ENCODE data around the gene S100A3. TPM values are rescaled to one million over a fixed set of nuclear protein-coding genes. Genes with fewer than 3 reads are reported as not detected.

The S100A3 gene
- total and polyA plus RNA-seq, 2 of the 13 experiments (the other 11 are each of a cell fraction or from before 2014, with no cell fraction given): 2.5 to 4.5 TPM

DNA sequence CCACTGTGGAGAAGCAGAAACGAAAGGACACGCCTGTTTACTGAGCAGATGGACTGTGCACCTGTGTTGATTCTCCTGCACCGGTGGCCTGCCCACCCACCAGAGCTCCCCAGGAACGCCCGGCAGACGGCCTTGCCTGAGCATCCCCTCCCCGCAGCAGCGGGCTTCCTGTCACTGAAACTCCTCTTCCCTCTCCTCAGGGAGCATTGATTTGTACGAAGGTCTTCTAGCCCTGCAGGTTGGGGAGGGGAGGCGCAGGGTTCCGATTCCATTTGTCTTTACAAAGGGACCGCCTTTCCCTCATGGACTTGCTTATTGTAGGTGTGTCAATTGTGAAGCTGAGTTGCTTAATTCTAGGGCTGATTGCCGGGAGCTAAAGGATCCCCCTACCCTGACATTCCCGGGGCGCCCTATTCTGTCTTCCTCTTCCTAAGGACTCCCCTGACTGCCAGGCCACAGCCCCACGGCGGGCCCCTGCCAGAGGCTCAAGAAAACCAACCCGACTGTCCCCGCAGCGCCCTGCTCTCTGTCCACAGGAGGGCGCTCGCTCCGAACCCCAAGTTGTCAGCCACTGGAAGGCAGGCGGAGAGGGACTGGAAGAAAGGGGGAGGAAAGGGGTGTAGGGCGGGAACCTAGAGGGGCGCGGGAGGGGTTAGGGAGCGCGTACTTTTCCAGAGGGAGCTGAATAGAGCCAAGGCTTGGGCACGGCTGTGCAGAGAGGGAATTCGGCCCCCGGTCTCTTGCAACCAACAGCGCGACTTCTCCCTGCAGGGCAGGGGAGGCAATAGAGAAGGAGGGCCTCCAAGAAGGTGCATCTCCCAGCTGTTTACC lies 16.1 kb downstream of the S100A3 start (continued):
- TF ChIP-seq TEAD2 (CRISPR knock-in tag; IDR thresholded peaks at IDR 0.05) (no peak), SIN3A (IDR thresholded peaks at IDR 0.05; ENCODE audit: borderline replicate concordance, low read depth, low read length) (0 out of 2 replicates have a peak, but pooled peaks have one; percentile 26), NFYB (CRISPR knock-in tag; IDR thresholded peaks at IDR 0.05) (0 out of 2 replicates have a peak, but pooled peaks have one; percentile 4), ZNF205 (CRISPR knock-in tag; IDR thresholded peaks at IDR 0.05) (peak; percentile 31; the same call in 1 of the 2 replicates), STAT5B (CRISPR knock-in tag; IDR thresholded peaks at IDR 0.05) (no peak), ZBTB7B (CRISPR knock-in tag; IDR thresholded peaks at IDR 0.05) (peak; percentile 70; the same call in 1 of the 2 replicates), RAD21 (CRISPR knock-in tag; IDR thresholded peaks at IDR 0.05) (peak; percentile 82), NCOR1 (IDR thresholded peaks at IDR 0.05; ENCODE audit: borderline replicate concordance, low read length) (0 out of 2 replicates have a peak, but pooled peaks have one; percentile 45), KLF12 (CRISPR knock-in tag; IDR thresholded peaks at IDR 0.05; ENCODE audit: borderline replicate concordance) (peak; percentile 88), ZNF558 (CRISPR knock-in tag; IDR thresholded peaks at IDR 0.05; ENCODE audit: borderline replicate concordance) (no peak), ERF (CRISPR knock-in tag; IDR thresholded peaks at IDR 0.05) (0 out of 2 replicates have a peak, but pooled peaks have one; percentile 38)
- TF ChIP-seq, protein P1, sequence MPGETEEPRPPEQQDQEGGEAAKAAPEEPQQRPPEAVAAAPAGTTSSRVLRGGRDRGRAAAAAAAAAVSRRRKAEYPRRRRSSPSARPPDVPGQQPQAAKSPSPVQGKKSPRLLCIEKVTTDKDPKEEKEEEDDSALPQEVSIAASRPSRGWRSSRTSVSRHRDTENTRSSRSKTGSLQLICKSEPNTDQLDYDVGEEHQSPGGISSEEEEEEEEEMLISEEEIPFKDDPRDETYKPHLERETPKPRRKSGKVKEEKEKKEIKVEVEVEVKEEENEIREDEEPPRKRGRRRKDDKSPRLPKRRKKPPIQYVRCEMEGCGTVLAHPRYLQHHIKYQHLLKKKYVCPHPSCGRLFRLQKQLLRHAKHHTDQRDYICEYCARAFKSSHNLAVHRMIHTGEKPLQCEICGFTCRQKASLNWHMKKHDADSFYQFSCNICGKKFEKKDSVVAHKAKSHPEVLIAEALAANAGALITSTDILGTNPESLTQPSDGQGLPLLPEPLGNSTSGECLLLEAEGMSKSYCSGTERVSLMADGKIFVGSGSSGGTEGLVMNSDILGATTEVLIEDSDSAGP (CRISPR knock-in tag; IDR thresholded peaks at IDR 0.05; ENCODE audit: borderline replicate concordance): peak; percentile 51; the same call in 1 of the 2 replicates
- TF ChIP-seq, protein P2, sequence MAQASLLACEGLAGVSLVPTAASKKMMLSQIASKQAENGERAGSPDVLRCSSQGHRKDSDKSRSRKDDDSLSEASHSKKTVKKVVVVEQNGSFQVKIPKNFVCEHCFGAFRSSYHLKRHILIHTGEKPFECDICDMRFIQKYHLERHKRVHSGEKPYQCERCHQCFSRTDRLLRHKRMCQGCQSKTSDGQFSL (CRISPR knock-in tag; IDR thresholded peaks at IDR 0.05): 0 out of 2 replicates have a peak, but pooled peaks have one; percentile 30
- TF ChIP-seq, protein P3, sequence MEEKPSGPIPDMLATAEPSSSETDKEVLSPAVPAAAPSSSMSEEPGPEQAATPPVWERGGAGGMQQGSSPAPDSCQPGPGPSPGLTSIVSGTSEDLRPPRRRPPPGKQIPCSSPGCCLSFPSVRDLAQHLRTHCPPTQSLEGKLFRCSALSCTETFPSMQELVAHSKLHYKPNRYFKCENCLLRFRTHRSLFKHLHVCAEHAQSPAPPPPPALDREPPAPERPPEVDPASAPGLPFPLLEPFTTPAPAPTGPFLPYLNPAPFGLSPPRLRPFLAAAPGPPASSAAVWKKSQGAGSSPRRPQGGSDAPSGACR (CRISPR knock-in tag; IDR thresholded peaks at IDR 0.05): 0 out of 2 replicates have a peak, but pooled peaks have one; percentile 40
- TF ChIP-seq, protein P4, sequence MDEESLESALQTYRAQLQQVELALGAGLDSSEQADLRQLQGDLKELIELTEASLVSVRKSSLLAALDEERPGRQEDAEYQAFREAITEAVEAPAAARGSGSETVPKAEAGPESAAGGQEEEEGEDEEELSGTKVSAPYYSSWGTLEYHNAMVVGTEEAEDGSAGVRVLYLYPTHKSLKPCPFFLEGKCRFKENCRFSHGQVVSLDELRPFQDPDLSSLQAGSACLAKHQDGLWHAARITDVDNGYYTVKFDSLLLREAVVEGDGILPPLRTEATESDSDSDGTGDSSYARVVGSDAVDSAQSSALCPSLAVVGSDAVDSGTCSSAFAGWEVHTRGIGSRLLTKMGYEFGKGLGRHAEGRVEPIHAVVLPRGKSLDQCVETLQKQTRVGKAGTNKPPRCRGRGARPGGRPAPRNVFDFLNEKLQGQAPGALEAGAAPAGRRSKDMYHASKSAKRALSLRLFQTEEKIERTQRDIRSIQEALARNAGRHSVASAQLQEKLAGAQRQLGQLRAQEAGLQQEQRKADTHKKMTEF (CRISPR knock-in tag; IDR thresholded peaks at IDR 0.05): peak; percentile 46; the same call in 1 of the 2 replicates
- TF ChIP-seq, protein P5, sequence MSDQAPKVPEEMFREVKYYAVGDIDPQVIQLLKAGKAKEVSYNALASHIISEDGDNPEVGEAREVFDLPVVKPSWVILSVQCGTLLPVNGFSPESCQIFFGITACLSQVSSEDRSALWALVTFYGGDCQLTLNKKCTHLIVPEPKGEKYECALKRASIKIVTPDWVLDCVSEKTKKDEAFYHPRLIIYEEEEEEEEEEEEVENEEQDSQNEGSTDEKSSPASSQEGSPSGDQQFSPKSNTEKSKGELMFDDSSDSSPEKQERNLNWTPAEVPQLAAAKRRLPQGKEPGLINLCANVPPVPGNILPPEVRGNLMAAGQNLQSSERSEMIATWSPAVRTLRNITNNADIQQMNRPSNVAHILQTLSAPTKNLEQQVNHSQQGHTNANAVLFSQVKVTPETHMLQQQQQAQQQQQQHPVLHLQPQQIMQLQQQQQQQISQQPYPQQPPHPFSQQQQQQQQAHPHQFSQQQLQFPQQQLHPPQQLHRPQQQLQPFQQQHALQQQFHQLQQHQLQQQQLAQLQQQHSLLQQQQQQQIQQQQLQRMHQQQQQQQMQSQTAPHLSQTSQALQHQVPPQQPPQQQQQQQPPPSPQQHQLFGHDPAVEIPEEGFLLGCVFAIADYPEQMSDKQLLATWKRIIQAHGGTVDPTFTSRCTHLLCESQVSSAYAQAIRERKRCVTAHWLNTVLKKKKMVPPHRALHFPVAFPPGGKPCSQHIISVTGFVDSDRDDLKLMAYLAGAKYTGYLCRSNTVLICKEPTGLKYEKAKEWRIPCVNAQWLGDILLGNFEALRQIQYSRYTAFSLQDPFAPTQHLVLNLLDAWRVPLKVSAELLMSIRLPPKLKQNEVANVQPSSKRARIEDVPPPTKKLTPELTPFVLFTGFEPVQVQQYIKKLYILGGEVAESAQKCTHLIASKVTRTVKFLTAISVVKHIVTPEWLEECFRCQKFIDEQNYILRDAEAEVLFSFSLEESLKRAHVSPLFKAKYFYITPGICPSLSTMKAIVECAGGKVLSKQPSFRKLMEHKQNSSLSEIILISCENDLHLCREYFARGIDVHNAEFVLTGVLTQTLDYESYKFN (CRISPR knock-in tag; conservative IDR thresholded peaks at IDR 0.05): peak; percentile 77
- TF ChIP-seq, protein P6, sequence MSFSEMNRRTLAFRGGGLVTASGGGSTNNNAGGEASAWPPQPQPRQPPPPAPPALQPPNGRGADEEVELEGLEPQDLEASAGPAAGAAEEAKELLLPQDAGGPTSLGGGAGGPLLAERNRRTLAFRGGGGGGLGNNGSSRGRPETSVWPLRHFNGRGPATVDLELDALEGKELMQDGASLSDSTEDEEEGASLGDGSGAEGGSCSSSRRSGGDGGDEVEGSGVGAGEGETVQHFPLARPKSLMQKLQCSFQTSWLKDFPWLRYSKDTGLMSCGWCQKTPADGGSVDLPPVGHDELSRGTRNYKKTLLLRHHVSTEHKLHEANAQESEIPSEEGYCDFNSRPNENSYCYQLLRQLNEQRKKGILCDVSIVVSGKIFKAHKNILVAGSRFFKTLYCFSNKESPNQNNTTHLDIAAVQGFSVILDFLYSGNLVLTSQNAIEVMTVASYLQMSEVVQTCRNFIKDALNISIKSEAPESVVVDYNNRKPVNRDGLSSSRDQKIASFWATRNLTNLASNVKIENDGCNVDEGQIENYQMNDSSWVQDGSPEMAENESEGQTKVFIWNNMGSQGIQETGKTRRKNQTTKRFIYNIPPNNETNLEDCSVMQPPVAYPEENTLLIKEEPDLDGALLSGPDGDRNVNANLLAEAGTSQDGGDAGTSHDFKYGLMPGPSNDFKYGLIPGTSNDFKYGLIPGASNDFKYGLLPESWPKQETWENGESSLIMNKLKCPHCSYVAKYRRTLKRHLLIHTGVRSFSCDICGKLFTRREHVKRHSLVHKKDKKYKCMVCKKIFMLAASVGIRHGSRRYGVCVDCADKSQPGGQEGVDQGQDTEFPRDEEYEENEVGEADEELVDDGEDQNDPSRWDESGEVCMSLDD (CRISPR knock-in tag; IDR thresholded peaks at IDR 0.05; ENCODE audit: borderline replicate concordance): peak; percentile 97

All from HepG2 (cell line).